ENCODE data around the gene RFESD. TPM values are rescaled to one million over a fixed set of nuclear protein-coding genes. Genes with fewer than 3 reads are reported as not detected.

Gene RFESD
- total RNA-seq = 1 to 10 TPM; 4.0 to 4.8 TPM

DNA sequence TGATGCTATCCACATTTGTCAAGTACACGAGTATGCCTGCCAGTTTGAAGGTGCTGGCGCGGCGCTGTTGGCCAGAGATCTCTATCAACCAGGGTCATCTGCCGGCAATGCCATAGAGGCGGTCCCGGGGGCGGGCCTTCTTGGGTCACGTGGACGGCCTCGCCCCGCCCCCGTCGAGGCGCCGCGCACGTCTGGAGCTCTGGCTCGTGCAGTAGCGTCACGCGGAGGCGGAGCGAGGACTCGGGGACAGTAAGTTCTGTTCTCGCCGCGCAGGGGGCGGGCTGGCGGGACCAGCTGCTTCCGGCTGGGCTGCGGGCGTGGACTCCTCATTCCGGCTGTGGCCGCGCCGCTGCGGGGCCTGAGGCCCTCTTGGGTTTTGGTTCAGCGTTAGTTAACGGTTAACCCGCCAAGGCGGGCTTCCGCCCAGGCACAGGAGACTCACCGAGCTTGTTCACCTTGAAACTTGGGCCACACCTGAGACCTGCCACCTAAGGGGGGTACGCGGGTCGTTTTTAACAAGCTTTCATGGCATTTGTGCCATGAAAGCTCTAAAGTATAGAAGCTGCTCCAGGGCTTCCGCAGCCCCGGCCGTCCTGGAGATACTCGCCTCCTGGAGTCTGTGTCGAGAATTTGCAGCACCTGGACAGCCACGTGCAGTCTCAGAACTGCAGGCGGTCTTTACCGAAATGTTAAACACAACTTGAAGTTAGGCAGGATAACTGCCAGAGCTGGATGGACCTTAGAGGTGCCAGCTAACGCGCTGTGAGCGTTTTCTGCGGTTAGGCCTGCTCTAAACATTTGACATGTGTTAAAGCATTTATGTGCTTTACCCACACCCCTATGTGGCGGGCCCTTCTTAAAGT, at the start of gene RFESD:
TSS of gene RFESD (plus strand) at position 209 of the 863 bp plus-strand sequence. CDS start 5,495 bp downstream, outside the sequence.
- no peaks in the 10 kb centered on the region for H3K36me3 Mint-ChIP-seq (ENCODE audit: insufficient read depth in 2 of 2)
- peak; percentile 97 to 98 for ATAC-seq (replicated peaks in 1 of 2)

GRCh38 chr5:95599252-95599651, 47.3 kb upstream of the RFESD start:
- no peak overlapping the region for H3K4me3 Mint-ChIP-seq
- peaks cover 0 to 2% of the 10 kb centered on the region in 2 donors for H3K36me3 Mint-ChIP-seq (ENCODE audit: insufficient read depth in 2 of 2)
- no peaks in the 10 kb centered on the region for H3K27me3 Mint-ChIP-seq (ENCODE audit: low read depth)
- ATAC-seq (replicated peaks in 1 of 2) (no peak), DNase-seq (no peak)
- no peaks in the 10 kb centered on the region for H3K4me1 Mint-ChIP-seq (ENCODE audit: low read depth)
- H3K27ac Mint-ChIP-seq = no peak overlapping the region
- no peaks in the 10 kb centered on the region for H3K9me3 Mint-ChIP-seq

More for the DNA sequence above, at the start of gene RFESD:
- H3K9me3 Mint-ChIP-seq = no peaks in the 10 kb centered on the region
- DNase-seq = peak; percentile 97 to 98
- peak within 1 kb of the TSS; percentile 81 to 86 for H3K4me3 Mint-ChIP-seq
- H3K27ac Mint-ChIP-seq = peak within 1 kb of the TSS; percentile 91
- H3K4me1 Mint-ChIP-seq (ENCODE audit: low read depth) = peaks cover 29% of the 10 kb centered on the region
- no peaks in the 10 kb centered on the region for H3K27me3 Mint-ChIP-seq (ENCODE audit: low read depth)

DNA sequence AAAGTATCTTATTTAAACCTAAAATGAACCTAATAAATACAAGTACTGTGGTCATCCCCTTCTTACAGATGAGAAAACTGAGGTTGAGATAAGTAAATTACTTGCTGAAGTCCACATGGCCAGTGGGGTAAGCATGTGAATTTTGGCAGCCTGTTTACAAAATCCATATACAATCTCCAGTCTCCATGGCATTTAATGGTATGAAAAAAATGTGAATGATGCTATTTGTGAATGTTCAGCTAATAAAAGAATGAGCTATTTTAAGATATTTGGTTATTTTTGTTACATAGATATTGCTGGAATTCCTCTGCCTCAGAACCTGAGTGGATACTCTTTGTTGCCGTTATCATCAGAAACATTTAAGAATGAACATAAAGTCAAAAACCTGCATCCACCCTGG, 46.0 kb upstream of the RFESD start:
- ATAC-seq (replicated peaks in 1 of 2) = no peak
- DNase-seq = no peak
- H3K27ac Mint-ChIP-seq = no peak overlapping the region
- H3K36me3 Mint-ChIP-seq (ENCODE audit: insufficient read depth in 2 of 2) = peaks cover 0 to 4% of the 10 kb centered on the region in 2 donors
- no peaks in the 10 kb centered on the region for H3K9me3 Mint-ChIP-seq
- H3K4me1 Mint-ChIP-seq (ENCODE audit: low read depth) = no peaks in the 10 kb centered on the region
- H3K4me3 Mint-ChIP-seq = no peak overlapping the region
- H3K27me3 Mint-ChIP-seq (ENCODE audit: low read depth) = no peaks in the 10 kb centered on the region

DNA sequence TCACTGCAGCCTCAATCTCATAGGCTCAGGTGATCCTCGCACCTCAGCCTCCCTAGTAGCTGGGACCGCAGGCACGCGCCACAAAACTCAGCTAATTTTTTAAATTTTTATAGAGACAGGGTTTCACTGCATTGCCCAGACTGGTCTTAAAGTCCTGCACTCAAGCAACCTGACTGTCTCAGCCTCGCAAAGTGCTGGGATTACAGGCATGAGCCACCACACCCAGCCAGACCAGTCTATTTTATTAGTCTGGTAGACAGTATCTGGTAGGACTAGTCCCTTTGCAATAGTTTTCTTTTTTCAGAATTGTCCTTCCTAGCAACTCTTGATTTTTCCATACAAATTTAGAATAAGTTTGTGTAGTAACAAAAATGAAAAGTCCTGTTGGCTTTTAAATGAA, 40.8 kb upstream of the RFESD start:
- Mint-ChIP-seq H3K4me3 (no peak overlapping the region), H3K27me3 (ENCODE audit: low read depth) (no peaks in the 10 kb centered on the region), H3K4me1 (ENCODE audit: low read depth) (no peaks in the 10 kb centered on the region), H3K9me3 (no peaks in the 10 kb centered on the region), H3K36me3 (ENCODE audit: insufficient read depth in 2 of 2) (peaks cover 0 to 4% of the 10 kb centered on the region in 2 donors), H3K27ac (no peak overlapping the region)
- DNase-seq (no peak), ATAC-seq (replicated peaks in 1 of 2) (no peak)

DNA sequence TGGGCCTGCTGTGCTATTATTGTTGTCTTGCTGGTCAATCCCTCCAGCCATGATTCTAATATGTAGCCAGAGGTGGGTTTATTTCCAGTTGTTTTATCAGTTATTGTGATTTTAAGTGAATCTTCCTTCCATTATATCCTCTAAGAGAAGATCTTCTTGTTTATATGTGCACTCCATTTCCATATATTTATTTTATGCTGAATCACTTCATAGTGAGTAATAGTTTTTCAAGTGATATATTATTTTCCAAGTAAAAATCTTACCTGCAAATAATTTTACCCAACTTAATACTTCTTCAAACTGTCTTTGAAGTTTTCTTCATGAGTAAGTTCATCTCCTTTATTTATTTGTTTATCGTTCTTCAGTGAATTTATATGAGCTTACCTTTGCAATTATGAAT, 40.2 kb upstream of the RFESD start:
- Mint-ChIP-seq H3K27ac (no peak overlapping the region), H3K27me3 (ENCODE audit: low read depth) (no peaks in the 10 kb centered on the region), H3K9me3 (no peaks in the 10 kb centered on the region), H3K36me3 (ENCODE audit: insufficient read depth in 2 of 2) (peaks cover 0 to 4% of the 10 kb centered on the region in 2 donors), H3K4me3 (no peak overlapping the region), H3K4me1 (ENCODE audit: low read depth) (no peaks in the 10 kb centered on the region)
- no peak for DNase-seq
- no peak for ATAC-seq (replicated peaks in 1 of 2)

- Mint-ChIP-seq H3K9me3 (peaks cover 4 to 8% of the 10 kb centered on the region in 2 donors), H3K27ac (no peak overlapping the region), H3K4me3 (no peak overlapping the region), H3K4me1 (ENCODE audit: low read depth) (peaks cover 3% of the 10 kb centered on the region), H3K27me3 (ENCODE audit: low read depth) (no peaks in the 10 kb centered on the region), H3K36me3 (ENCODE audit: insufficient read depth in 2 of 2) (peaks cover 5 to 12% of the 10 kb centered on the region in 2 donors)
- no peak for DNase-seq
- no peak for ATAC-seq (replicated peaks in 1 of 2)
Observed at GRCh38 chr5:95609711-95610110, 36.9 kb upstream of the RFESD start.

DNA sequence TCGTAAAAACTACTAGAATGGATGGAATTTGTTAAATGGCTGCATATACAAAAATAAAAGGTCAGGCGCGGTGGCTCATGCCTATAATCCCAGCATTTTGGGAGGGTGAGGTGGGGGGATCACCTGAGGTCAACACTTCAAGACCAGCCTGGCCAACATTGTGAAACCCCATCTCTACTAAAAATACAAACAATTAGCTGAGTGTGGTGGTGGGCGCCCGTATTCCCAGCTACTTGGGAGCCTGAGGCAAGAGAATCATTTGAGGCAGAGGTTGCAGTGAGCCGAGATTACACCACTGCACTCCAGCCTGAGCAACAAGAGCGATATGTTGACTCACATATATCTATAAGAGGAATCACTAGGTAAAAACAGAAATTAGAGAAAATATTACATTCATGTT, 36.0 kb upstream of the RFESD start:
- Mint-ChIP-seq H3K9me3 (peaks cover 4 to 8% of the 10 kb centered on the region in 2 donors), H3K27ac (no peak overlapping the region), H3K36me3 (ENCODE audit: insufficient read depth in 2 of 2) (peaks cover 5 to 9% of the 10 kb centered on the region in 2 donors), H3K4me3 (no peak overlapping the region), H3K27me3 (ENCODE audit: low read depth) (no peaks in the 10 kb centered on the region), H3K4me1 (ENCODE audit: low read depth) (peaks cover 11% of the 10 kb centered on the region)
- ATAC-seq (replicated peaks in 1 of 2) (no peak), DNase-seq (no peak)

DNA sequence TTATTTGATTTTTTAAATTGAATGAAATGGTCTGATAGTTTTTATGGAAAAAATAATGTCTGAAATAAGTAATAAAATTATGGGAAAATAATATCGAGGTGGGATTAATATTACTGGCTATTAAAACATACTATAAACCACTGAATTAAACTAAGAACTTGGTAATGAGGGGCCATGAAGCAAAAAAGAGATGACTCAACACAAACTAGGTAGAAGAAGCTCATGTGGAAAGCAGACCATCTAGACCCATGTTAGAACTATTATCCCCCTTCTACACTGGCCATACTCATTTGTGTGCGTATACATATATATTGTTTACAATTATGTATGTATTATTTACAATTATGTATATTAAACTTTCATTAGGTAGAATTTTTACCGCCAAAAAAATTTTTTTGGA, 35.2 kb upstream of the RFESD start:
- H3K9me3 Mint-ChIP-seq = peaks cover 4 to 8% of the 10 kb centered on the region in 2 donors
- no peaks in the 10 kb centered on the region for H3K27me3 Mint-ChIP-seq (ENCODE audit: low read depth)
- ATAC-seq (replicated peaks in 1 of 2) = no peak
- no peak overlapping the region for H3K27ac Mint-ChIP-seq
- H3K4me3 Mint-ChIP-seq = no peak overlapping the region
- H3K36me3 Mint-ChIP-seq (ENCODE audit: insufficient read depth in 2 of 2) = peaks cover 5 to 9% of the 10 kb centered on the region in 2 donors
- no peak for DNase-seq
- H3K4me1 Mint-ChIP-seq (ENCODE audit: low read depth) = peaks cover 15% of the 10 kb centered on the region

- H3K4me3 Mint-ChIP-seq = peak overlapping the region in 1 of 2 donors; percentile 20
- H3K27me3 Mint-ChIP-seq (ENCODE audit: low read depth) = no peaks in the 10 kb centered on the region
- H3K27ac Mint-ChIP-seq = peak overlapping the region; percentile 90
- peaks cover 27% of the 10 kb centered on the region for H3K4me1 Mint-ChIP-seq (ENCODE audit: low read depth)
- H3K9me3 Mint-ChIP-seq = peaks cover 4 to 8% of the 10 kb centered on the region in 2 donors
- no peak for DNase-seq
- peaks cover 5 to 9% of the 10 kb centered on the region in 2 donors for H3K36me3 Mint-ChIP-seq (ENCODE audit: insufficient read depth in 2 of 2)
- no peak for ATAC-seq (replicated peaks in 1 of 2)
Observed at GRCh38 chr5:95613514-95613913, 33.1 kb upstream of the RFESD start.

DNA sequence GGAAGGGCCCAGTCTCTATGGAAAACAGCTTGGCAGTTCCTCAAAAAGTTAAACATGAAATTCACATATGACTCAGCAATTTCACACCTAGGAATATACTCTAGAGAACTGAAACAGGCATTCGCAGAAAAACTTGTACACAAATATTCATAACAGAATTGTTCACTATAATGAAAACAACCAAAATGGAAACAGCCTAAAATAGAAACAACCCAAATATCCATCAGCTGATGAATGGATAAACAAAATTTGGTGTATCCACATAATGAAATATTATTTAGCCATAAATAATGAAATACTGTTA, 31.5 kb upstream of the RFESD start:
- H3K4me1 Mint-ChIP-seq (ENCODE audit: low read depth) = peaks cover 42% of the 10 kb centered on the region
- H3K36me3 Mint-ChIP-seq (ENCODE audit: insufficient read depth in 2 of 2) = peaks cover 5 to 9% of the 10 kb centered on the region in 2 donors

DNA sequence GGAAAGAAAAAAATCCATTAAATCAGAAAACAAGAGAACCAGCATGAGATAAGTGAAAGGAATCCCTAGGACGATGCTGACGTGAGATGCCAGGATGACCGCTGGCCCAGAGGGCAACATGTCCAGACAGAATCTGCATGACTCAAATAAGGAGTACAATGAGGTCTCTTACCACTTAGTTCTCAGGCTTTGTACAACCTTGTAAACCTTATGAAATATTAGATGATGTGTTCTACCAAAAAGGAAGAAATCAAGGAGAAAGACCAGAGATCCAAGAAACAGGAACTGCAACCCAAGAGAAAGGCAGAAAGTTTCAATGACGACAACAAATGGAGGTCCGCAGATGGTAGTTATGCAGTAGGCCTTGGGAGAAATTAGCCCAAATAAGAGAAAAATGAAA, 29.5 kb upstream of the RFESD start:
- H3K4me1 Mint-ChIP-seq (ENCODE audit: low read depth) = peaks cover 49% of the 10 kb centered on the region
- ATAC-seq (replicated peaks in 1 of 2) = no peak

More for the DNA sequence above, 31.5 kb upstream of the RFESD start:
- peak in 1 of 2 donors; percentile 17 for ATAC-seq (replicated peaks in 1 of 2)
- Mint-ChIP-seq H3K4me3 (peak overlapping the region in 1 of 2 donors; percentile 35), H3K27me3 (ENCODE audit: low read depth) (no peaks in the 10 kb centered on the region), H3K27ac (peak overlapping the region; percentile 12), H3K9me3 (peaks cover 4 to 8% of the 10 kb centered on the region in 2 donors)
- no peak for DNase-seq

GRCh38 chr5:95619096-95619495, 27.5 kb upstream of the RFESD start:
- H3K4me1 Mint-ChIP-seq (ENCODE audit: low read depth) = peaks cover 55% of the 10 kb centered on the region
- DNase-seq = no peak
- peak overlapping the region; percentile 91 to 95 for H3K4me3 Mint-ChIP-seq
- peaks cover 0 to 3% of the 10 kb centered on the region in 2 donors for H3K36me3 Mint-ChIP-seq (ENCODE audit: insufficient read depth in 2 of 2)
- peak overlapping the region; percentile 91 for H3K27ac Mint-ChIP-seq
- no peak for ATAC-seq (replicated peaks in 1 of 2)
- H3K27me3 Mint-ChIP-seq (ENCODE audit: low read depth) = no peaks in the 10 kb centered on the region
- H3K9me3 Mint-ChIP-seq = peaks cover 0 to under 1% of the 10 kb centered on the region in 2 donors

More for the DNA sequence above, 29.5 kb upstream of the RFESD start:
- H3K27ac Mint-ChIP-seq = no peak overlapping the region
- no peak overlapping the region for H3K4me3 Mint-ChIP-seq
- H3K27me3 Mint-ChIP-seq (ENCODE audit: low read depth) = no peaks in the 10 kb centered on the region
- no peak for DNase-seq
- H3K36me3 Mint-ChIP-seq (ENCODE audit: insufficient read depth in 2 of 2) = peaks cover 5 to 13% of the 10 kb centered on the region in 2 donors
- H3K9me3 Mint-ChIP-seq = peaks cover 4 to 8% of the 10 kb centered on the region in 2 donors

DNA sequence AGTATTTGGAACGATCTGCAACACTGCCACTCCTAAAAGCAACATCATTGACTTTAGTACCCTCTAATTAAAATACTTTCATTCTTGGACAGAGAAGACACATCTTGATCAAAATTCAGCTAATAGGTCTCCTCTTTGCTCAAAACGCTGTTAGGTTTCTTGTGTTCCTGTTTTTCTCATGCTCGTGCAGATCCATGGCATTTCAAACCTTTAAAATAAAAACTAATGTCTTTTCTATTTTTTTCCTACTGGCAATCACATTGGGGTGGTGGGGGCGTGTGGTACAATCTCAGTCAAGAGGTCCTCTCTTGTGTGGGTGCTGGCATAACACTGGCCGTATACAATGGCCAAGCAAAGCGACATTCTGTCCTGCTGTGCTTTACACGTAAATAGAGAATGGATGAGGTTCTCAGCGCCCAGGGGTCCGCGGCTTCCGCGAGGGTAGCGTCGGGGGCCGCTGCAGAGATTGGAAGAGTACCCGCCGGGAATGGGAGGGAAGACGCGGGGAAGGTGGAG, 27.0 kb upstream of the RFESD start:
- Mint-ChIP-seq H3K36me3 (ENCODE audit: insufficient read depth in 2 of 2) (peaks cover 0 to 3% of the 10 kb centered on the region in 2 donors), H3K27ac (peak overlapping the region; percentile 91), H3K4me1 (ENCODE audit: low read depth) (peaks cover 53% of the 10 kb centered on the region), H3K27me3 (ENCODE audit: low read depth) (no peaks in the 10 kb centered on the region), H3K4me3 (peak overlapping the region; percentile 91 to 95), H3K9me3 (peaks cover 0 to 2% of the 10 kb centered on the region in 2 donors)
- ATAC-seq (replicated peaks in 1 of 2) (no peak), DNase-seq (no peak)
